K562 (cell line): ENCODE data around the gene OVCH2.

Experiments
- ARID4B ChIP-seq: sonication (generic); formaldehyde crosslinking; IDR thresholded peaks from 2 replicates; pipeline ENCODE4 v1.8.0; 2022; ENCODE audit warnings: mild to moderate bottlenecking, missing genetic modification reagents
- ATF3 ChIP-seq, 2 experiments: fragments of 450-650 bp in 1 of 2; sonication (generic) in 1 of 2; formaldehyde crosslinking in 1 of 2; IDR thresholded peaks in 1 of 2; conservative IDR thresholded peaks in 1 of 2; 2 replicates each; pipeline versions ENCODE4 v1.6.1 to v1.8.1; 2016 to 2023; ENCODE audit warnings: mild to moderate bottlenecking in 2 of 2, moderate library complexity in 2 of 2, inconsistent platforms in 1 of 2, missing genetic modification reagents in 1 of 2
- HES1 ChIP-seq: fragments of 450-650 bp; IDR thresholded peaks from 2 replicates; pipeline ENCODE4 v1.6.1; 2016; ENCODE audit warnings: low read depth, mild to moderate bottlenecking, moderate library complexity
- KLF16 ChIP-seq: IDR thresholded peaks from 2 replicates; pipeline ENCODE4 v1.6.1; 2016; ENCODE audit warnings: antibody characterized with exemption
- TBL1XR1 ChIP-seq, 2 experiments: IDR thresholded peaks; 2 replicates each; pipeline ENCODE4 v1.6.1; 2012; ENCODE audit warnings: improper control_type of control experiment in 2 of 2, low read length in 2 of 2, mild to moderate bottlenecking in 1 of 2
- ZNF277 ChIP-seq: fragments of 250-450 bp; sonication (Bioruptor Pico); IDR thresholded peaks from 2 replicates; pipeline ENCODE4 v1.8.0; 2022; ENCODE audit warnings: inconsistent platforms, mild to moderate bottlenecking, moderate library complexity, borderline replicate concordance
- TF ChIP-seq, protein P1 (sequence below), 3 experiments: IDR thresholded peaks in 2 of 3; conservative IDR thresholded peaks in 1 of 3; 2 replicates each; pipeline ENCODE4 v1.5.1; 2011 to 2012; ENCODE audit warnings: low read length in 3 of 3, mild to moderate bottlenecking in 3 of 3, control low read depth in 2 of 3, improper control_type of control experiment in 1 of 3, inconsistent platforms in 1 of 3, low read depth in 1 of 3, mixed read lengths in 1 of 3, moderate library complexity in 1 of 3; ENCODE audit not compliant: insufficient read depth in 2 of 3

DNA sequence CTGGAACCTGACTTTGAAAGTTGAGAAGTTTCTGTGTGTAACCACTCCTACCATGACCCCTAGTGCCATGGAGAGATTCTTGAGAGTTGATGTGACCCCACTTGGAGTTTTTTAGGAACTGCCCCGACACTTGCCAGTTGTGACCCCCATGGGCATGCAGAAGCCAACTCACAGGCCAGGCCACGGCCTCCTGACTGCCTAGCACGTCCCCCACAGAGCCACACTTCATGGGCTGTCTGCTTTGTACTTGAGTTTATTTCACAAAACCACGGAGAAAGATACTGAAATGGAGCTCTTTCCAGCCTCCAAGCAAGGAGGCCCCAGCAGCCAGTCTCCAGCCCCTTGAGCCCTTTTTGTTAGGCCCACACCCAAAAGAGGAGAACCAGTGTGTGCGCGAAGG lies 41.4 kb downstream of the OVCH2 start:
- no peak for TF ChIP-seq ATF3 (IDR thresholded peaks at IDR 0.05)
- TF ChIP-seq ATF3 (CRISPR knock-in tag; conservative IDR thresholded peaks at IDR 0.05) = no peak
- TF ChIP-seq ARID4B (CRISPR knock-in tag) = no peak
- no peak for TF ChIP-seq HES1
- no peak for TF ChIP-seq TBL1XR1 (IDR thresholded peaks at IDR 0.05; ENCODE audit: low read length in 2 of 2)
- TF ChIP-seq, protein P1, sequence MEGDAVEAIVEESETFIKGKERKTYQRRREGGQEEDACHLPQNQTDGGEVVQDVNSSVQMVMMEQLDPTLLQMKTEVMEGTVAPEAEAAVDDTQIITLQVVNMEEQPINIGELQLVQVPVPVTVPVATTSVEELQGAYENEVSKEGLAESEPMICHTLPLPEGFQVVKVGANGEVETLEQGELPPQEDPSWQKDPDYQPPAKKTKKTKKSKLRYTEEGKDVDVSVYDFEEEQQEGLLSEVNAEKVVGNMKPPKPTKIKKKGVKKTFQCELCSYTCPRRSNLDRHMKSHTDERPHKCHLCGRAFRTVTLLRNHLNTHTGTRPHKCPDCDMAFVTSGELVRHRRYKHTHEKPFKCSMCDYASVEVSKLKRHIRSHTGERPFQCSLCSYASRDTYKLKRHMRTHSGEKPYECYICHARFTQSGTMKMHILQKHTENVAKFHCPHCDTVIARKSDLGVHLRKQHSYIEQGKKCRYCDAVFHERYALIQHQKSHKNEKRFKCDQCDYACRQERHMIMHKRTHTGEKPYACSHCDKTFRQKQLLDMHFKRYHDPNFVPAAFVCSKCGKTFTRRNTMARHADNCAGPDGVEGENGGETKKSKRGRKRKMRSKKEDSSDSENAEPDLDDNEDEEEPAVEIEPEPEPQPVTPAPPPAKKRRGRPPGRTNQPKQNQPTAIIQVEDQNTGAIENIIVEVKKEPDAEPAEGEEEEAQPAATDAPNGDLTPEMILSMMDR (IDR thresholded peaks at IDR 0.05 in 2 of 3, conservative IDR thresholded peaks at IDR 0.05 in 1 of 3; ENCODE audit: insufficient read depth in 2 of 3, low read depth in 1 of 3, low read length in 3 of 3) = no peak
- no peak for TF ChIP-seq ZNF277 (CRISPR knock-in tag)
- TF ChIP-seq KLF16 = no peak
